DOHH2 (cell line): Measurements from ENCODE around the gene ATP7A.

Experiments used
- EZH2phosphoT487 ChIP-seq: fragments of 200-600 bp; sonication (generic); IDR thresholded peaks from 2 replicates; pipeline ENCODE4 v1.6.1; 2017; ENCODE audit warnings: borderline replicate concordance, mild to moderate bottlenecking, antibody characterized with exemption, low read length, moderate library complexity, mixed read lengths
- TF ChIP-seq, protein P1 (sequence below): fragments of 200-600 bp; sonication (generic); IDR thresholded peaks from one replicate; pipeline ENCODE4 v1.5.1; 2014; ENCODE audit warnings: antibody characterized with exemption, mild to moderate bottlenecking, low read depth, low read length; ENCODE audit not compliant: poor library complexity, severe bottlenecking

DNA sequence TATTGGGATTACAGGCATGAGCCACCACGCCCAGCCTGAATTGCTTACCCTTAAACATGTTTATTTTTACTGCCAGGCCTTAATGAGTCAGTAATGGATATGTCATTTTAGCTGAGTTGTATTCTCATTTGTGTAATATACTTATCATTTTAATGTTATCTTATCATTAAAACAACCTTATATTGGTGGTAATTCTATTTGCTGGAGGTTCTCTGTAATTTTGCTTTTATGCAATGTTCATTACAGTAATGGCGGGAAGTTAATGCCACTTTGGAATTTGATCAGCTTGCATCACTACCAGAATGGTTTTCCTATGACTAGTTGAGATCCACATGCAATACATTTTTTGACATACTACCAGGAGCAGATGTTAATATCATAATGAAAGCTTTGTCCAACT, 65.3 kb downstream of the ATP7A start:
- TF ChIP-seq, protein P1, sequence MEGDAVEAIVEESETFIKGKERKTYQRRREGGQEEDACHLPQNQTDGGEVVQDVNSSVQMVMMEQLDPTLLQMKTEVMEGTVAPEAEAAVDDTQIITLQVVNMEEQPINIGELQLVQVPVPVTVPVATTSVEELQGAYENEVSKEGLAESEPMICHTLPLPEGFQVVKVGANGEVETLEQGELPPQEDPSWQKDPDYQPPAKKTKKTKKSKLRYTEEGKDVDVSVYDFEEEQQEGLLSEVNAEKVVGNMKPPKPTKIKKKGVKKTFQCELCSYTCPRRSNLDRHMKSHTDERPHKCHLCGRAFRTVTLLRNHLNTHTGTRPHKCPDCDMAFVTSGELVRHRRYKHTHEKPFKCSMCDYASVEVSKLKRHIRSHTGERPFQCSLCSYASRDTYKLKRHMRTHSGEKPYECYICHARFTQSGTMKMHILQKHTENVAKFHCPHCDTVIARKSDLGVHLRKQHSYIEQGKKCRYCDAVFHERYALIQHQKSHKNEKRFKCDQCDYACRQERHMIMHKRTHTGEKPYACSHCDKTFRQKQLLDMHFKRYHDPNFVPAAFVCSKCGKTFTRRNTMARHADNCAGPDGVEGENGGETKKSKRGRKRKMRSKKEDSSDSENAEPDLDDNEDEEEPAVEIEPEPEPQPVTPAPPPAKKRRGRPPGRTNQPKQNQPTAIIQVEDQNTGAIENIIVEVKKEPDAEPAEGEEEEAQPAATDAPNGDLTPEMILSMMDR, result no peak
- no peak for TF ChIP-seq EZH2phosphoT487
